ENCODE data around the gene RC3H2. TPM values are rescaled to one million over a fixed set of nuclear protein-coding genes. Genes with fewer than 3 reads are reported as not detected.

The RC3H2 gene
- total and polyA plus RNA-seq, 2 of the 13 experiments (the other 11 are each of a cell fraction or from before 2014, with no cell fraction given), result 21.0 to 36.4 TPM

- TF ChIP-seq, protein P1, sequence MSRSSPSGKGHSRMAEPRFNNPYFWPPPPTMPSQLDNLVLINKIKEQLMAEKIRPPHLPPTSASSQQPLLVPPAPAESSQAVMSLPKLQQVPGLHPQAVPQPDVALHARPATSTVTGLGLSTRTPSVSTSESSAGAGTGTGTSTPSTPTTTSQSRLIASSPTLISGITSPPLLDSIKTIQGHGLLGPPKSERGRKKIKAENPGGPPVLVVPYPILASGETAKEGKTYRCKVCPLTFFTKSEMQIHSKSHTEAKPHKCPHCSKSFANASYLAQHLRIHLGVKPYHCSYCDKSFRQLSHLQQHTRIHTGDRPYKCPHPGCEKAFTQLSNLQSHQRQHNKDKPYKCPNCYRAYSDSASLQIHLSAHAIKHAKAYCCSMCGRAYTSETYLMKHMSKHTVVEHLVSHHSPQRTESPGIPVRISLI (CRISPR knock-in tag; IDR thresholded peaks at IDR 0.05; ENCODE audit: borderline replicate concordance), result no peak; the same call in 1 of the 2 replicates
- TF ChIP-seq, protein P2, sequence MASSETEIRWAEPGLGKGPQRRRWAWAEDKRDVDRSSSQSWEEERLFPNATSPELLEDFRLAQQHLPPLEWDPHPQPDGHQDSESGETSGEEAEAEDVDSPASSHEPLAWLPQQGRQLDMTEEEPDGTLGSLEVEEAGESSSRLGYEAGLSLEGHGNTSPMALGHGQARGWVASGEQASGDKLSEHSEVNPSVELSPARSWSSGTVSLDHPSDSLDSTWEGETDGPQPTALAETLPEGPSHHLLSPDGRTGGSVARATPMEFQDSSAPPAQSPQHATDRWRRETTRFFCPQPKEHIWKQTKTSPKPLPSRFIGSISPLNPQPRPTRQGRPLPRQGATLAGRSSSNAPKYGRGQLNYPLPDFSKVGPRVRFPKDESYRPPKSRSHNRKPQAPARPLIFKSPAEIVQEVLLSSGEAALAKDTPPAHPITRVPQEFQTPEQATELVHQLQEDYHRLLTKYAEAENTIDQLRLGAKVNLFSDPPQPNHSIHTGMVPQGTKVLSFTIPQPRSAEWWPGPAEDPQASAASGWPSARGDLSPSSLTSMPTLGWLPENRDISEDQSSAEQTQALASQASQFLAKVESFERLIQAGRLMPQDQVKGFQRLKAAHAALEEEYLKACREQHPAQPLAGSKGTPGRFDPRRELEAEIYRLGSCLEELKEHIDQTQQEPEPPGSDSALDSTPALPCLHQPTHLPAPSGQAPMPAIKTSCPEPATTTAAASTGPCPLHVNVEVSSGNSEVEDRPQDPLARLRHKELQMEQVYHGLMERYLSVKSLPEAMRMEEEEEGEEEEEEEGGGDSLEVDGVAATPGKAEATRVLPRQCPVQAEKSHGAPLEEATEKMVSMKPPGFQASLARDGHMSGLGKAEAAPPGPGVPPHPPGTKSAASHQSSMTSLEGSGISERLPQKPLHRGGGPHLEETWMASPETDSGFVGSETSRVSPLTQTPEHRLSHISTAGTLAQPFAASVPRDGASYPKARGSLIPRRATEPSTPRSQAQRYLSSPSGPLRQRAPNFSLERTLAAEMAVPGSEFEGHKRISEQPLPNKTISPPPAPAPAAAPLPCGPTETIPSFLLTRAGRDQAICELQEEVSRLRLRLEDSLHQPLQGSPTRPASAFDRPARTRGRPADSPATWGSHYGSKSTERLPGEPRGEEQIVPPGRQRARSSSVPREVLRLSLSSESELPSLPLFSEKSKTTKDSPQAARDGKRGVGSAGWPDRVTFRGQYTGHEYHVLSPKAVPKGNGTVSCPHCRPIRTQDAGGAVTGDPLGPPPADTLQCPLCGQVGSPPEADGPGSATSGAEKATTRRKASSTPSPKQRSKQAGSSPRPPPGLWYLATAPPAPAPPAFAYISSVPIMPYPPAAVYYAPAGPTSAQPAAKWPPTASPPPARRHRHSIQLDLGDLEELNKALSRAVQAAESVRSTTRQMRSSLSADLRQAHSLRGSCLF (CRISPR knock-in tag; IDR thresholded peaks at IDR 0.05; ENCODE audit: borderline replicate concordance), result no peak
- no peak; the same call in 1 of the 2 replicates for TF ChIP-seq ZNF605 (CRISPR knock-in tag; IDR thresholded peaks at IDR 0.05)
- TF ChIP-seq SIX4 (CRISPR knock-in tag; IDR thresholded peaks at IDR 0.05), result no peak
- peak; percentile 93 for TF ChIP-seq POLR2AphosphoS5 (IDR thresholded peaks at IDR 0.05; ENCODE audit: low read depth, low read length)
- TF ChIP-seq, protein P3, sequence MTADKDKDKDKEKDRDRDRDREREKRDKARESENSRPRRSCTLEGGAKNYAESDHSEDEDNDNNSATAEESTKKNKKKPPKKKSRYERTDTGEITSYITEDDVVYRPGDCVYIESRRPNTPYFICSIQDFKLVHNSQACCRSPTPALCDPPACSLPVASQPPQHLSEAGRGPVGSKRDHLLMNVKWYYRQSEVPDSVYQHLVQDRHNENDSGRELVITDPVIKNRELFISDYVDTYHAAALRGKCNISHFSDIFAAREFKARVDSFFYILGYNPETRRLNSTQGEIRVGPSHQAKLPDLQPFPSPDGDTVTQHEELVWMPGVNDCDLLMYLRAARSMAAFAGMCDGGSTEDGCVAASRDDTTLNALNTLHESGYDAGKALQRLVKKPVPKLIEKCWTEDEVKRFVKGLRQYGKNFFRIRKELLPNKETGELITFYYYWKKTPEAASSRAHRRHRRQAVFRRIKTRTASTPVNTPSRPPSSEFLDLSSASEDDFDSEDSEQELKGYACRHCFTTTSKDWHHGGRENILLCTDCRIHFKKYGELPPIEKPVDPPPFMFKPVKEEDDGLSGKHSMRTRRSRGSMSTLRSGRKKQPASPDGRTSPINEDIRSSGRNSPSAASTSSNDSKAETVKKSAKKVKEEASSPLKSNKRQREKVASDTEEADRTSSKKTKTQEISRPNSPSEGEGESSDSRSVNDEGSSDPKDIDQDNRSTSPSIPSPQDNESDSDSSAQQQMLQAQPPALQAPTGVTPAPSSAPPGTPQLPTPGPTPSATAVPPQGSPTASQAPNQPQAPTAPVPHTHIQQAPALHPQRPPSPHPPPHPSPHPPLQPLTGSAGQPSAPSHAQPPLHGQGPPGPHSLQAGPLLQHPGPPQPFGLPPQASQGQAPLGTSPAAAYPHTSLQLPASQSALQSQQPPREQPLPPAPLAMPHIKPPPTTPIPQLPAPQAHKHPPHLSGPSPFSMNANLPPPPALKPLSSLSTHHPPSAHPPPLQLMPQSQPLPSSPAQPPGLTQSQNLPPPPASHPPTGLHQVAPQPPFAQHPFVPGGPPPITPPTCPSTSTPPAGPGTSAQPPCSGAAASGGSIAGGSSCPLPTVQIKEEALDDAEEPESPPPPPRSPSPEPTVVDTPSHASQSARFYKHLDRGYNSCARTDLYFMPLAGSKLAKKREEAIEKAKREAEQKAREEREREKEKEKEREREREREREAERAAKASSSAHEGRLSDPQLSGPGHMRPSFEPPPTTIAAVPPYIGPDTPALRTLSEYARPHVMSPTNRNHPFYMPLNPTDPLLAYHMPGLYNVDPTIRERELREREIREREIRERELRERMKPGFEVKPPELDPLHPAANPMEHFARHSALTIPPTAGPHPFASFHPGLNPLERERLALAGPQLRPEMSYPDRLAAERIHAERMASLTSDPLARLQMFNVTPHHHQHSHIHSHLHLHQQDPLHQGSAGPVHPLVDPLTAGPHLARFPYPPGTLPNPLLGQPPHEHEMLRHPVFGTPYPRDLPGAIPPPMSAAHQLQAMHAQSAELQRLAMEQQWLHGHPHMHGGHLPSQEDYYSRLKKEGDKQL (CRISPR knock-in tag; IDR thresholded peaks at IDR 0.05; ENCODE audit: low read depth), result no peak
- peak; percentile 99 for TF ChIP-seq POGZ (CRISPR knock-in tag; IDR thresholded peaks at IDR 0.05)
- peak; percentile 43; the same call in 1 of the 2 replicates for TF ChIP-seq ZNF160 (CRISPR knock-in tag; IDR thresholded peaks at IDR 0.05)
- no peak; the same call in 1 of the 2 replicates for TF ChIP-seq CBX5 (CRISPR knock-in tag; IDR thresholded peaks at IDR 0.05; ENCODE audit: borderline replicate concordance)
- no peak for TF ChIP-seq ZBTB3 (CRISPR knock-in tag; IDR thresholded peaks at IDR 0.05; ENCODE audit: borderline replicate concordance, low read depth)
- TF ChIP-seq MLLT10 (CRISPR knock-in tag; IDR thresholded peaks at IDR 0.05), result no peak
- TF ChIP-seq FOXJ3 (CRISPR knock-in tag; IDR thresholded peaks at IDR 0.05; ENCODE audit: borderline replicate concordance), result peak; percentile 5; the same call in 1 of the 2 replicates
- TF ChIP-seq ZNF576 (CRISPR knock-in tag; IDR thresholded peaks at IDR 0.05), result no peak
- TF ChIP-seq, protein P4, sequence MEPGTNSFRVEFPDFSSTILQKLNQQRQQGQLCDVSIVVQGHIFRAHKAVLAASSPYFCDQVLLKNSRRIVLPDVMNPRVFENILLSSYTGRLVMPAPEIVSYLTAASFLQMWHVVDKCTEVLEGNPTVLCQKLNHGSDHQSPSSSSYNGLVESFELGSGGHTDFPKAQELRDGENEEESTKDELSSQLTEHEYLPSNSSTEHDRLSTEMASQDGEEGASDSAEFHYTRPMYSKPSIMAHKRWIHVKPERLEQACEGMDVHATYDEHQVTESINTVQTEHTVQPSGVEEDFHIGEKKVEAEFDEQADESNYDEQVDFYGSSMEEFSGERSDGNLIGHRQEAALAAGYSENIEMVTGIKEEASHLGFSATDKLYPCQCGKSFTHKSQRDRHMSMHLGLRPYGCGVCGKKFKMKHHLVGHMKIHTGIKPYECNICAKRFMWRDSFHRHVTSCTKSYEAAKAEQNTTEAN (CRISPR knock-in tag; conservative IDR thresholded peaks at IDR 0.05), result no peak; the same call in 1 of the 2 replicates
Measured at GRCh38 chr9:122904823-122905710, at the start of gene RC3H2 (continued).
